Sigmoid colon (tissue), 7 donors: ENCODE data around the gene BGLAP. TPM values are rescaled to one million over a fixed set of nuclear protein-coding genes. Genes with fewer than 3 reads are reported as not detected.

Experiments
- DNase-seq: peaks from one replicate; pipeline ENCODE4 v3.0.0-alpha.2; 2019
- H3K27ac ChIP-seq, 4 donors: fragments of 200-600 bp; sonication (generic); one replicate each; pipeline ENCODE4 v1.5.1; 2016 to 2019; ENCODE audit warnings: mild to moderate bottlenecking in 1 of 4
- H3K27me3 ChIP-seq, 3 donors: fragments of 200-600 bp; sonication (generic); one replicate each; pipeline ENCODE4 v1.5.1; 2019; ENCODE audit warnings: mild to moderate bottlenecking in 1 of 3
- H3K36me3 ChIP-seq, 4 donors: fragments of 200-600 bp; sonication (generic); one replicate each; pipeline ENCODE4 v1.5.1; 2016 to 2019
- H3K4me1 ChIP-seq, 4 donors: fragments of 200-600 bp; sonication (generic); one replicate each; pipeline ENCODE4 v1.5.1; 2017 to 2019
- H3K4me3 ChIP-seq, 4 donors: fragments of 200-600 bp; sonication (generic); one replicate each; pipeline ENCODE4 v1.5.1; 2017 to 2019; ENCODE audit warnings: mild to moderate bottlenecking in 2 of 4, moderate library complexity in 1 of 4
- H3K9me3 ChIP-seq, 4 donors: fragments of 200-600 bp in 3 of 4; sonication (generic) in 3 of 4; one replicate each; pipeline versions ENCODE4 v1.5.1 to v1.6.1; 2013 to 2019
- EP300 ChIP-seq, 4 donors: sonication (generic); formaldehyde crosslinking; IDR thresholded peaks; one replicate each; pipeline ENCODE4 v1.6.1; 2017; ENCODE audit warnings: antibody characterized with exemption in 4 of 4
- POLR2A ChIP-seq, 2 donors: fragments of 450-650 bp; IDR thresholded peaks; one replicate each; pipeline ENCODE4 v1.6.1; 2016; ENCODE audit warnings: antibody characterized with exemption in 2 of 2, mild to moderate bottlenecking in 2 of 2, moderate library complexity in 2 of 2
- POLR2AphosphoS5 ChIP-seq, 4 donors: sonication (generic); formaldehyde crosslinking; IDR thresholded peaks; one replicate each; pipeline ENCODE4 v1.6.1; 2017; ENCODE audit warnings: antibody characterized with exemption in 4 of 4
- WGBS, 2 donors: extraction: QIAGEN DNeasy Blood & Tissue Kit; methylation state at CpG; one replicate each; pipeline ENCODE4 v1.1.7; 2013; 5-methylcytosine and 5-hydroxymethylcytosine counted together
- intact Hi-C: fragments of 100-400 bp; cut with DNase I; formaldehyde crosslinking; loops from one replicate; pipeline ENCODE4 v1.15.1; 2023
- polyA plus RNA-seq, 3 donors: library from polyadenylated mRNA; stranded (reverse); fragments of 200-250 nt; gene quantifications; one replicate each; pipeline ENCODE4 v1.2.3, GENCODE V29; 2013
- total RNA-seq, 4 donors: library from RNA; depleted of rRNA; stranded (reverse); fragments of >200 nt; gene quantifications; one replicate each; pipeline ENCODE4 v1.1.0, GENCODE V29; 2016
- TF ChIP-seq, protein P1 (sequence below), 4 experiments: fragments of 450-650 bp in 3 of 4; fragments of 200-600 bp in 1 of 4; IDR thresholded peaks; one replicate each; pipeline ENCODE4 v1.5.1; 2016 to 2019; ENCODE audit warnings: antibody characterized with exemption in 4 of 4, mild to moderate bottlenecking in 3 of 4, moderate library complexity in 2 of 4
- donor health status: healthy with polysubstance abuse.
- donor health status: Bipolar disorder and iron deficiency.
- donor health status: healthy.

Gene BGLAP
- total and polyA plus RNA-seq, 7 donors = 1.0 to 15.9 (median 4.3) TPM; not detected in 2

DNA sequence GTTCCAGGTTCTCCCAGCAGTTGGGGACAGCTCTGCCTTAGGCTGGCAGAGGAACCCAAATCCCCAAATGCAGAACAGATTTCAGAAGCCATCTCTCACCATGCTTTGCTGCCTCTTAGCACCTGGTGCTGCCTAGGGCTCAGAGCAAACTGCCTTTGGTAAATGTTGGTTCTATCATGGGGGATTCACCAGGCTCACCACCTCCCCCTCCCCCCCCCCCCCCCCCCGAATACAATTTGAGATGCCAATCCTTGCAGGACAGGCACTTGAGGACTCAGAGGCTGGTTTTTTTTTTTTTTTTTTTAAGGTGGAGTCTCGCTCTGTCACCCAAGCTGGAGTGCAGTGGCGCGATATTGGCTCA is 6.3 kb downstream of the BGLAP start:
- 61 to 84% methylated on average over 4 of the region's 4 CpGs for WGBS, 2 donors
- DNase-seq = no peak
- H3K4me1 ChIP-seq = peaks cover 0 to 26% (median 23%) of the 10 kb centered on the region in 4 donors
- H3K36me3 ChIP-seq = peaks cover 33 to 43% (median 38%) of the 10 kb centered on the region in 4 donors
- peak overlapping the region in 1 of 4 donors; percentile 6 for H3K27ac ChIP-seq
- peaks cover 15 to 35% (median 18%) of the 10 kb centered on the region in 3 donors for H3K27me3 ChIP-seq
- TF ChIP-seq EP300 (IDR thresholded peaks at IDR 0.05) = no peak
- TF ChIP-seq POLR2AphosphoS5 (IDR thresholded peaks at IDR 0.05) = no peak
- TF ChIP-seq, protein P1, sequence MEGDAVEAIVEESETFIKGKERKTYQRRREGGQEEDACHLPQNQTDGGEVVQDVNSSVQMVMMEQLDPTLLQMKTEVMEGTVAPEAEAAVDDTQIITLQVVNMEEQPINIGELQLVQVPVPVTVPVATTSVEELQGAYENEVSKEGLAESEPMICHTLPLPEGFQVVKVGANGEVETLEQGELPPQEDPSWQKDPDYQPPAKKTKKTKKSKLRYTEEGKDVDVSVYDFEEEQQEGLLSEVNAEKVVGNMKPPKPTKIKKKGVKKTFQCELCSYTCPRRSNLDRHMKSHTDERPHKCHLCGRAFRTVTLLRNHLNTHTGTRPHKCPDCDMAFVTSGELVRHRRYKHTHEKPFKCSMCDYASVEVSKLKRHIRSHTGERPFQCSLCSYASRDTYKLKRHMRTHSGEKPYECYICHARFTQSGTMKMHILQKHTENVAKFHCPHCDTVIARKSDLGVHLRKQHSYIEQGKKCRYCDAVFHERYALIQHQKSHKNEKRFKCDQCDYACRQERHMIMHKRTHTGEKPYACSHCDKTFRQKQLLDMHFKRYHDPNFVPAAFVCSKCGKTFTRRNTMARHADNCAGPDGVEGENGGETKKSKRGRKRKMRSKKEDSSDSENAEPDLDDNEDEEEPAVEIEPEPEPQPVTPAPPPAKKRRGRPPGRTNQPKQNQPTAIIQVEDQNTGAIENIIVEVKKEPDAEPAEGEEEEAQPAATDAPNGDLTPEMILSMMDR (IDR thresholded peaks at IDR 0.05) = no peak
- TF ChIP-seq POLR2A (IDR thresholded peaks at IDR 0.05) = no peak
- H3K9me3 ChIP-seq = no peaks in the 10 kb centered on the region
- intact Hi-C loops = no loop called here
- H3K4me3 ChIP-seq = no peak overlapping the region

DNA sequence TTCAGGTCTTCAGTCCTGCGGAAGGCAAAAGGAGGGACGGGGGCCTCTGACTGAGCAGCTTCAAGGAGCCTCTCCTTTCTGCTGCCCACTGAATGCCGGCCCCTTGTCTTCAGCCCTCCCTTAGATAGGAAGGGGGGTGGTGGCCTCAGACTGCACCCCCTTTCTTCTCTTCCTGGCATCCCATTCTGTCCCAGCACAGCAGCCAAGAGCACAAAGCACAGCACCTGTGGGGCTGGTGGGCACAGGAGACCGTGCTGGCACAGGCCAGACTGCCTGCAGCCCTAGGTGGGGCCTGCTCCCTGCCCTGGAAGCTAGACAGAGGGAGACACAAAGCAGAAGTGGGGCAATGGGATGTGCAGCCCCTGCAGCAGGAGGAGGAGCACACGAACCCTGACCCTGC is 7.6 kb downstream of the BGLAP start:
- Histone ChIP-seq H3K27me3 (peaks cover 14 to 26% (median 15%) of the 10 kb centered on the region in 3 donors), H3K4me1 (peaks cover 0 to 26% (median 23%) of the 10 kb centered on the region in 4 donors), H3K4me3 (no peak overlapping the region), H3K27ac (no peak overlapping the region), H3K36me3 (peaks cover 33 to 55% (median 46%) of the 10 kb centered on the region in 4 donors), H3K9me3 (no peaks in the 10 kb centered on the region)
- intact Hi-C loops = no loop called here
- WGBS, 2 donors = 91 to 93% methylated on average over 5 of the region's 5 CpGs
- no peak for TF ChIP-seq EP300 (IDR thresholded peaks at IDR 0.05)
- no peak for TF ChIP-seq POLR2AphosphoS5 (IDR thresholded peaks at IDR 0.05)
- TF ChIP-seq POLR2A (IDR thresholded peaks at IDR 0.05) = no peak
- TF ChIP-seq, protein P1 (IDR thresholded peaks at IDR 0.05) = no peak
- no peak for DNase-seq

DNA sequence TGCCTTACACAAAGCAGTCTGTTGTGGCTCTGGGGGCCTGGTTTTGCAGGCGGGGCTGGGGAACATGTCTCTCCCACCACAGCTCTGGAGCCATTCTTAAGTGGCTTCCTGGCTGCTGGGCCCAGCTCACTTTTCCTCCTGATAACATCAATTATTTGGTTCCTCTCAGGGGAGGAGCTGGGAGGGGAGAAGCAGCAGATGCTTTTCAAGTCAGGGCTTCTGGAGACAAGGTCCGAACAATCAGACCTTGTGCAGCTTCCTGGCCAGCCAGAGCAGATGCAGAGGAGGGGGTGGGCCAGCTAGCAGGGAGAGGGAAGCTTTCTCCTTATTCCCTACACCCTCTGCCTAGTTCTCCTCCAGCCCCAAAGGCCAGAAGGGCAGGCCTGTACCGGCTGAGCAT is 9.5 kb downstream of the BGLAP start:
- H3K4me1 ChIP-seq = peaks cover 0 to 14% (median 12%) of the 10 kb centered on the region in 4 donors
- H3K27ac ChIP-seq = no peak overlapping the region
- DNase-seq = no peak

GRCh38 chr1:156253634-156254033 is 11.7 kb downstream of the BGLAP start:
- no peaks in the 10 kb centered on the region for H3K27me3 ChIP-seq
- TF ChIP-seq, protein P1 (IDR thresholded peaks at IDR 0.05) = no peak
- TF ChIP-seq POLR2AphosphoS5 (IDR thresholded peaks at IDR 0.05) = no peak
- TF ChIP-seq POLR2A (IDR thresholded peaks at IDR 0.05) = no peak
- TF ChIP-seq EP300 (IDR thresholded peaks at IDR 0.05) = no peak
- intact Hi-C loops = no loop called here
- WGBS, 2 donors = 93 to 94% methylated on average over 3 of the region's 3 CpGs
- H3K36me3 ChIP-seq = peaks cover 40 to 96% (median 70%) of the 10 kb centered on the region in 4 donors
- no peaks in the 10 kb centered on the region for H3K9me3 ChIP-seq
- H3K4me3 ChIP-seq = no peak overlapping the region
- H3K4me1 ChIP-seq = no peaks in the 10 kb centered on the region
- no peak for DNase-seq
- no peak overlapping the region for H3K27ac ChIP-seq

More for the DNA sequence above, 9.5 kb downstream of the BGLAP start:
- Histone ChIP-seq H3K36me3 (peaks cover 33 to 75% (median 56%) of the 10 kb centered on the region in 4 donors), H3K9me3 (no peaks in the 10 kb centered on the region), H3K27me3 (peaks cover 0 to 7% (median 2%) of the 10 kb centered on the region in 3 donors), H3K4me3 (no peak overlapping the region)
- no peak for TF ChIP-seq EP300 (IDR thresholded peaks at IDR 0.05)
- intact Hi-C loops = no loop called here
- WGBS, 2 donors = 50 to 63% methylated on average over 3 of the region's 3 CpGs

DNA sequence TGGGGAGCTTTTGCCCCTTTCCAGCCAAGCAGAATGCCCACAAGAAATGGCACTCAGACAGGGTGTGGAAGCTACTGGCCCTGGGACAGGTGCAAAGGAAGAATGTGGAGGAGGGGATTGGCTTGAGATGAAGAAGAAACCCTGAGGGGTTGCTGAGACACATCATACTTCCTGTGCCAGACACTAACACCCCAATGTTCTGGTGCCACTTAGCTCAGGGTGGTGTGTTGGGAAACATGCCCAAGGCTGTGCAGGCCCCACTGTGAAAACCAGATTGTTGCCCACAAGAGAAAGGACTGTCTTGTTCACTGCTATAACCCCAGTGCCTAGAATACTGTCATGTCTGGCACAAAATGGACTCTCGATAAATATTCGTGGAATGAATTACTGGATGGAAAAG is 15.7 kb downstream of the BGLAP start:
- no peak overlapping the region for H3K27ac ChIP-seq
- H3K4me1 ChIP-seq = no peaks in the 10 kb centered on the region
- intact Hi-C loops = no loop called here
- WGBS, 2 donors = 93 to 95% methylated on average over 2 of the region's 2 CpGs
- no peaks in the 10 kb centered on the region for H3K9me3 ChIP-seq
- TF ChIP-seq POLR2AphosphoS5 (IDR thresholded peaks at IDR 0.05) = no peak
- TF ChIP-seq, protein P1 (IDR thresholded peaks at IDR 0.05) = no peak
- no peak for TF ChIP-seq POLR2A (IDR thresholded peaks at IDR 0.05)
- no peak for TF ChIP-seq EP300 (IDR thresholded peaks at IDR 0.05)
- DNase-seq = no peak
- H3K36me3 ChIP-seq = peaks cover 34 to 100% (median 71%) of the 10 kb centered on the region in 4 donors
- H3K4me3 ChIP-seq = no peak overlapping the region
- no peaks in the 10 kb centered on the region for H3K27me3 ChIP-seq
